HT1080 (cell line): Measurements from ENCODE around the gene NDUFAF2. TPM values are rescaled to one million over a fixed set of nuclear protein-coding genes. Genes with fewer than 3 reads are reported as not detected.
"Not testable (repeated sequence)": the region's sequence is repeated elsewhere in the genome, so short reads cannot be mapped to it uniquely, and the experiment has no call there.

Experiments used
- DNase-seq: peaks from one replicate; pipeline ENCODE4 v3.0.0-alpha.2; 2015; ENCODE audit warnings: low read depth
- total RNA-seq: library from RNA; depleted of rRNA; stranded (reverse); fragments of >200 nt; shearing (Covaris generic); gene quantifications from 2 replicates; pipeline ENCODE4 v1.2.3, GENCODE V29; 2014; rRNA removed

Gene NDUFAF2
- total RNA-seq, 1 experiment from 2014 or later: 45.8 TPM

- DNase-seq: no peak
Observed at GRCh38 chr5:61176631-61177030, 231.6 kb downstream of the NDUFAF2 start.

- DNase-seq: no peak
Observed at GRCh38 chr5:61177070-61177469, 232.1 kb downstream of the NDUFAF2 start.

- DNase-seq: no peak
Observed at GRCh38 chr5:61177716-61178115, 232.7 kb downstream of the NDUFAF2 start.

- DNase-seq: no peak
Observed at GRCh38 chr5:61178702-61179101, 233.7 kb downstream of the NDUFAF2 start.

- no peak for DNase-seq
Observed at GRCh38 chr5:61180886-61181285, 235.9 kb downstream of the NDUFAF2 start.

GRCh38 chr5:61182449-61182848, 237.4 kb downstream of the NDUFAF2 start:
- DNase-seq: no peak

- DNase-seq: no peak
Observed at GRCh38 chr5:61183538-61183937, 238.5 kb downstream of the NDUFAF2 start.

GRCh38 chr5:61184708-61185107, 239.7 kb downstream of the NDUFAF2 start:
- DNase-seq: no peak

GRCh38 chr5:61186634-61187033, 241.6 kb downstream of the NDUFAF2 start:
- no peak for DNase-seq

GRCh38 chr5:61187352-61187751, 242.3 kb downstream of the NDUFAF2 start:
- DNase-seq: not testable (repeated sequence)

- not testable (repeated sequence) for DNase-seq
Observed at GRCh38 chr5:61187826-61188225, 242.8 kb downstream of the NDUFAF2 start.

- DNase-seq: no peak
Observed at GRCh38 chr5:61198606-61199005, 253.6 kb downstream of the NDUFAF2 start.

GRCh38 chr5:61200582-61201155, 255.7 kb downstream of the NDUFAF2 start:
- peak; percentile 20 for DNase-seq

- no peak for DNase-seq
Observed at GRCh38 chr5:61202213-61202612, 257.2 kb downstream of the NDUFAF2 start.

Other genes with a start within 250 kb of the NDUFAF2 start
- gene DEPDC1B, start 245.0 kb upstream of the NDUFAF2 start, total RNA-seq: 24.9 and 25.4 TPM in 2 replicates
- gene ELOVL7, start 100.9 kb upstream of the NDUFAF2 start, total RNA-seq: 2.6 and 4.4 TPM in 2 replicates
- 9.2 and 12.0 TPM in 2 replicates for gene ERCC8, start 135 bp upstream of the NDUFAF2 start, total RNA-seq
- 115 and 141 TPM in 2 replicates for gene SMIM15, start 217.3 kb downstream of the NDUFAF2 start, total RNA-seq